H9 (cell line): ENCODE measurements around the gene FDX1. TPM values are rescaled to one million over a fixed set of nuclear protein-coding genes. Genes with fewer than 3 reads are reported as not detected.

Source experiments
- DNase-seq: peaks from one replicate; pipeline ENCODE4 v3.0.0-alpha.2; 2017
- H2AFZ ChIP-seq: one replicate; pipeline ENCODE4 v1.6.1; 2013; ENCODE audit warnings: mild to moderate bottlenecking, low read length, control low read depth, moderate library complexity
- H2AK5ac ChIP-seq: 2 replicates; pipeline ENCODE4 v1.6.1; 2013; ENCODE audit warnings: low read length, control low read depth, mixed read lengths; ENCODE audit not compliant: insufficient read length
- H2BK120ac ChIP-seq: one replicate; pipeline ENCODE4 v1.6.1; 2013; ENCODE audit warnings: low read depth, mild to moderate bottlenecking, low read length, control low read depth, inconsistent platforms; ENCODE audit not compliant: poor library complexity, severe bottlenecking
- H2BK12ac ChIP-seq: 2 replicates; pipeline ENCODE4 v1.6.1; 2013; ENCODE audit warnings: low read length, control low read depth, mixed read lengths, low read depth; ENCODE audit not compliant: insufficient read length
- H2BK15ac ChIP-seq: 2 replicates; pipeline ENCODE4 v1.6.1; 2013; ENCODE audit warnings: low read depth, low read length, control low read depth
- H2BK20ac ChIP-seq: one replicate; pipeline ENCODE4 v1.6.1; 2013; ENCODE audit warnings: low read depth, mild to moderate bottlenecking, low read length, control low read depth, inconsistent platforms; ENCODE audit not compliant: poor library complexity, severe bottlenecking
- H2BK5ac ChIP-seq: 2 replicates; pipeline ENCODE4 v1.6.1; 2013; ENCODE audit warnings: low read length, control low read depth, mixed read lengths; ENCODE audit not compliant: insufficient read length
- H3K14ac ChIP-seq: 2 replicates; pipeline ENCODE4 v1.6.1; 2013; ENCODE audit warnings: low read length, control low read depth; ENCODE audit not compliant: insufficient read depth
- H3K18ac ChIP-seq: 2 replicates; pipeline ENCODE4 v1.6.1; 2013; ENCODE audit warnings: low read depth, mild to moderate bottlenecking, mixed read lengths, low read length, control low read depth; ENCODE audit not compliant: insufficient read length
- H3K23ac ChIP-seq: 2 replicates; pipeline ENCODE4 v1.6.1; 2013; ENCODE audit warnings: low read length, control low read depth, mixed read lengths, low read depth; ENCODE audit not compliant: insufficient read length
- H3K23me2 ChIP-seq: 2 replicates; pipeline ENCODE4 v1.6.1; 2013; ENCODE audit warnings: low read depth, mild to moderate bottlenecking, mixed read lengths, low read length, control low read depth; ENCODE audit not compliant: insufficient read length, poor library complexity, severe bottlenecking
- H3K27ac ChIP-seq: 2 replicates; pipeline ENCODE4 v1.5.1; 2013; ENCODE audit warnings: low read length, control low read depth, mixed read lengths, low read depth; ENCODE audit not compliant: insufficient read length
- H3K27me3 ChIP-seq: 2 replicates; pipeline ENCODE4 v1.6.1; 2013; ENCODE audit warnings: low read length, control low read depth, inconsistent platforms; ENCODE audit not compliant: insufficient read depth
- H3K4ac ChIP-seq: 2 replicates; pipeline ENCODE4 v1.6.1; 2013; ENCODE audit warnings: low read depth, mild to moderate bottlenecking, control low read depth, inconsistent platforms, low read length, moderate library complexity
- H3K4me1 ChIP-seq: 2 replicates; pipeline ENCODE4 v1.6.1; 2013; ENCODE audit warnings: low read length, control low read depth, inconsistent platforms; ENCODE audit not compliant: insufficient read depth
- H3K4me2 ChIP-seq: 2 replicates; pipeline ENCODE4 v1.6.1; 2013; ENCODE audit warnings: low read length, control low read depth, mixed read lengths; ENCODE audit not compliant: insufficient read length, insufficient read depth
- H3K56ac ChIP-seq: 2 replicates; pipeline ENCODE4 v1.6.1; 2013; ENCODE audit warnings: low read depth, mild to moderate bottlenecking, mixed read lengths, low read length, control low read depth; ENCODE audit not compliant: insufficient read length
- H3K79me1 ChIP-seq: 2 replicates; pipeline ENCODE4 v1.6.1; 2013; ENCODE audit warnings: low read depth, mild to moderate bottlenecking, moderate library complexity, low read length, control low read depth, inconsistent platforms; ENCODE audit not compliant: insufficient read depth, poor library complexity, severe bottlenecking
- H3K79me2 ChIP-seq: 2 replicates; pipeline ENCODE4 v1.6.1; 2013; ENCODE audit warnings: low read length, control low read depth, inconsistent platforms; ENCODE audit not compliant: insufficient read depth
- H3K9ac ChIP-seq: 2 replicates; pipeline ENCODE4 v1.6.1; 2013; ENCODE audit warnings: low read length, control low read depth, mixed read lengths; ENCODE audit not compliant: insufficient read length; ENCODE audit errors: extremely low read depth
- H3K9me3 ChIP-seq: one replicate; pipeline ENCODE4 v1.6.1; 2013; ENCODE audit warnings: low read depth, low read length, inconsistent platforms; ENCODE audit not compliant: control insufficient read depth
- H3T11ph ChIP-seq: one replicate; pipeline ENCODE4 v1.6.1; 2013; ENCODE audit warnings: mild to moderate bottlenecking, low read length, control low read depth, inconsistent platforms
- H4K20me1 ChIP-seq: one replicate; pipeline ENCODE4 v1.6.1; 2013; ENCODE audit not compliant: control insufficient read depth, insufficient read length, insufficient read depth
- H4K5ac ChIP-seq: 2 replicates; pipeline ENCODE4 v1.6.1; 2013; ENCODE audit warnings: low read depth, mild to moderate bottlenecking, mixed read lengths, low read length, control low read depth; ENCODE audit not compliant: insufficient read length
- H4K8ac ChIP-seq: replicated peaks from 2 replicates; pipeline ENCODE4 v1.6.1; 2013; ENCODE audit warnings: low read length, control low read depth, mixed read lengths, low read depth; ENCODE audit not compliant: insufficient read length
- H4K91ac ChIP-seq: 2 replicates; pipeline ENCODE4 v1.6.1; 2013; ENCODE audit warnings: low read depth, mild to moderate bottlenecking, moderate library complexity, mixed read lengths, low read length, control low read depth; ENCODE audit not compliant: insufficient read length
- H3K27ac Mint-ChIP-seq, 3 experiments: 2 replicates in 2 of 3; 3 replicates in 1 of 3; pipeline ENCODE4 v1.8.0; 2020 to 2021; ENCODE audit warnings: mixed read lengths in 3 of 3, mild to moderate bottlenecking in 1 of 3, moderate library complexity in 1 of 3
- H3K27me3 Mint-ChIP-seq: 2 replicates; pipeline ENCODE4 v1.8.0; 2021; ENCODE audit warnings: low read depth, mild to moderate bottlenecking, moderate library complexity, mixed read lengths
- H3K36me3 Mint-ChIP-seq, 3 experiments: 2 replicates in 2 of 3; 3 replicates in 1 of 3; pipeline ENCODE4 v1.8.0; 2020 to 2021; ENCODE audit warnings: low read depth in 3 of 3, mixed read lengths in 3 of 3; ENCODE audit not compliant: insufficient read depth in 1 of 3
- H3K4me1 Mint-ChIP-seq, 2 experiments: 2 replicates each; pipeline ENCODE4 v1.8.0; 2020; ENCODE audit warnings: mixed read lengths in 2 of 2
- H3K4me3 Mint-ChIP-seq, 2 experiments: 2 replicates in 1 of 2; 3 replicates in 1 of 2; pipeline ENCODE4 v1.8.0; 2020 to 2021; ENCODE audit warnings: mild to moderate bottlenecking in 2 of 2, mixed read lengths in 2 of 2, moderate library complexity in 1 of 2
- H3K9me3 Mint-ChIP-seq, 2 experiments: 2 replicates in 1 of 2; 3 replicates in 1 of 2; pipeline ENCODE4 v1.8.0; 2020; ENCODE audit warnings: mild to moderate bottlenecking in 2 of 2, mixed read lengths in 2 of 2, moderate library complexity in 1 of 2
- CTCF ChIP-seq: fragments of 200-600 bp; sonication (generic); conservative IDR thresholded peaks from 3 replicates; pipeline ENCODE4 v1.8.0; 2021; ENCODE audit warnings: antibody characterized with exemption, mild to moderate bottlenecking
- WGBS: extraction: QIAGEN DNeasy Blood & Tissue Kit; methylation state at CpG from one replicate; pipeline ENCODE4 v1.1.7; 2013; ENCODE audit warnings: missing lambda C conversion rate, low lambda C conversion rate, mixed read lengths; ENCODE audit not compliant: insufficient read length; ENCODE audit errors: extremely low coverage; 5-methylcytosine and 5-hydroxymethylcytosine counted together
- total RNA-seq: library from RNA; stranded (reverse); gene quantifications from 2 replicates; pipeline ENCODE4 v1.2.1, GENCODE V29; 2021

Gene FDX1
- total RNA-seq, 1 experiment from 2014 or later: 10.1 TPM

- no peak overlapping the region for H3K4me3 Mint-ChIP-seq
- H3T11ph ChIP-seq: no peak overlapping the region
- no peak overlapping the region for H4K8ac ChIP-seq
- H3K27ac ChIP-seq: no peak overlapping the region
- H2BK120ac ChIP-seq: no peak overlapping the region
- H2AFZ ChIP-seq: no peak overlapping the region
- no peaks in the 10 kb centered on the region for H3K79me1 ChIP-seq
- no peak overlapping the region for H3K18ac ChIP-seq
- no peak overlapping the region for H2BK15ac ChIP-seq
- H3K9me3 Mint-ChIP-seq: no peaks in the 10 kb centered on the region
- H3K4me1 Mint-ChIP-seq: no peaks in the 10 kb centered on the region
- H3K4me2 ChIP-seq: no peak overlapping the region
- no peaks in the 10 kb centered on the region for H3K79me2 ChIP-seq
- H2AK5ac ChIP-seq: no peak overlapping the region
- no CpG with 5 or more reads among the region's 6 CpGs for WGBS
- no peaks in the 10 kb centered on the region for H3K27me3 ChIP-seq
- no peaks in the 10 kb centered on the region for H4K20me1 ChIP-seq
- no peak overlapping the region for H2BK5ac ChIP-seq
- no peak overlapping the region for H3K4ac ChIP-seq
- H3K4me1 ChIP-seq: no peaks in the 10 kb centered on the region
- no peak overlapping the region for H3K14ac ChIP-seq
- no peak overlapping the region for H2BK20ac ChIP-seq
- no peak overlapping the region for H4K91ac ChIP-seq
- H3K36me3 Mint-ChIP-seq: no peaks in the 10 kb centered on the region; a peak in 1 of 7 replicates
- H3K27ac Mint-ChIP-seq: no peak overlapping the region
- H3K23ac ChIP-seq: no peak overlapping the region
- no peaks in the 10 kb centered on the region for H3K23me2 ChIP-seq
- no peaks in the 10 kb centered on the region for H3K9me3 ChIP-seq
- DNase-seq: peak; percentile 58
- H3K27me3 Mint-ChIP-seq: no peaks in the 10 kb centered on the region
- peak; percentile 82 for TF ChIP-seq CTCF
- no peak overlapping the region for H4K5ac ChIP-seq
- H2BK12ac ChIP-seq: no peak overlapping the region
- no peak overlapping the region for H3K56ac ChIP-seq
- no peak overlapping the region for H3K9ac ChIP-seq
These were observed 33.4 kb downstream of the FDX1 start for GRCh38 chr11:110463153-110463552.
